Left kidney (tissue), 1 donor: ENCODE data around the gene WDR46. TPM values are rescaled to one million over a fixed set of nuclear protein-coding genes. Genes with fewer than 3 reads are reported as not detected.

Experiments used
- polyA plus RNA-seq: library from polyadenylated mRNA; unstranded; fragments of 120-200 nt; gene quantifications from one replicate; pipeline ENCODE4 v1.2.1, GENCODE V29; 2013; ENCODE audit not compliant: insufficient read length

The WDR46 gene
- polyA plus RNA-seq, 1 donor, result 59.7 TPM

Other genes starting within 250 kb of the WDR46 start
- 20.2 TPM for gene HLA-DPA1, start 215.6 kb downstream of the WDR46 start, polyA plus RNA-seq
- gene HLA-DPB1, start 213.2 kb downstream of the WDR46 start, polyA plus RNA-seq, result 13.5 TPM
- 5.9 TPM for gene COL11A2, start 96.8 kb downstream of the WDR46 start, polyA plus RNA-seq
- gene RXRB, start 88.6 kb downstream of the WDR46 start, polyA plus RNA-seq, result 65.6 TPM
- 115 TPM for gene SLC39A7, start 88.4 kb downstream of the WDR46 start, polyA plus RNA-seq
- gene HSD17B8, start 84.6 kb downstream of the WDR46 start, polyA plus RNA-seq, result 23.9 TPM
- gene RING1, start 80.7 kb downstream of the WDR46 start, polyA plus RNA-seq, result 53.4 TPM
- 100 TPM for gene VPS52, start 17.4 kb downstream of the WDR46 start, polyA plus RNA-seq
- 2,698 TPM for gene RPS18, start 17.2 kb downstream of the WDR46 start, polyA plus RNA-seq
- gene B3GALT4, start 12.1 kb downstream of the WDR46 start, polyA plus RNA-seq, result 4.0 TPM
- gene PFDN6, start 362 bp upstream of the WDR46 start, polyA plus RNA-seq, result 65.4 TPM
- 119 TPM for gene RGL2, start 9.7 kb upstream of the WDR46 start, polyA plus RNA-seq
- gene TAPBP, start 24.8 kb upstream of the WDR46 start, polyA plus RNA-seq, result 37.6 TPM
- gene ZBTB22, start 28.5 kb upstream of the WDR46 start, polyA plus RNA-seq, result 20.9 TPM
- 59.0 TPM for gene DAXX, start 33.7 kb upstream of the WDR46 start, polyA plus RNA-seq
- gene KIFC1, start 102.6 kb upstream of the WDR46 start, polyA plus RNA-seq, result 62.9 TPM
- 68.8 TPM for gene PHF1, start 121.8 kb upstream of the WDR46 start, polyA plus RNA-seq
- gene CUTA, start 128.9 kb upstream of the WDR46 start, polyA plus RNA-seq, result 211 TPM
- gene SYNGAP1, start 130.8 kb upstream of the WDR46 start, polyA plus RNA-seq, result 40.9 TPM
- 16.4 TPM for gene ZBTB9, start 165.3 kb upstream of the WDR46 start, polyA plus RNA-seq